ENCODE results near the gene EPB41L1. TPM values are rescaled to one million over a fixed set of nuclear protein-coding genes. Genes with fewer than 3 reads are reported as not detected.

EPB41L1 gene
- total RNA-seq, 1 experiment from 2014 or later = 8.6 TPM

DNA sequence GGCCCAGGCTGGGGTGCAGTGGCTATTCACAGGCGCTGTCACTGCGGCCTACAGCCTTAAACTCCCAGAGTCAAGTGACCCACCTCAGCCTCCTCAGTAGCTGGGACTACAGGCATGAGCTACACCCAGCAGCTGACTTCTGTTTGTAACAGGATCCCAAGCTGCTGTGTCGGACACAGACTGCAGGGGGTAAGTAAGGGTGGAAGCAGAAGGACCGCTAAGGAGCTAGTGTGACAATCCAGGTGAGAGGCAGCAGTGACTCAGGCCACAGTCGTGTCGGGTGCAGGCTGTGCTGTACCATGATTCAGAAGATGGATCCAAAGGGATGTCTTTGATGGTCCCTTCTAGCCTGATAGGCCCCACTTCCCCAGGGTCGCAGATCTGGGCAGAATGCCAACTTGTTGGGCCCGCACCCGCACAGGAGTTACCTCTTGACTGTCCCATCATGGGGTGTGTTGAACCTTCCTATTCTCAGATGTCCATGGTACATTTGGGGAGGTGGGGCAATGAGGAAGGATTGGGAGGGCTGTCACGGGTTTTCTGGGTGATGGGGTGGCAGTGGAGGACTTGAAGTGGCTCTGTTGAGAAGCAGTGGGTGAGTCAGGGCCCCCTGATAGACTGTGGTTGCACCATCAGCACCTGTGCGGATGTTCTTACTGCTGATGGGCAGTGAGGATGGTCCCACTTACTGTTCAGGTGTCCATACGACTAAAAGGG is 107.0 kb downstream of the EPB41L1 start:
- ChIA-PET POLR2A (no interaction called here), CTCF (interaction anchor here (0.6 kb wide), 1 partner anchor 287 kb away, joined by 3 read pairs; no protein-coding TSS in a partner anchor)
- Histone ChIP-seq H3K9me3 (ENCODE audit: control insufficient read depth, insufficient read depth, low read depth, low read length) (no peaks in the 10 kb centered on the region), H3K36me3 (ENCODE audit: control insufficient read depth, insufficient read depth, low read length) (no peaks in the 10 kb centered on the region), H3K4me3 (ENCODE audit: low read depth in 2 of 2, low read length in 2 of 2) (no peak overlapping the region), H3K4me1 (ENCODE audit: control insufficient read depth, insufficient read depth, low read length) (no peaks in the 10 kb centered on the region), H3K27me3 (ENCODE audit: control insufficient read depth, insufficient read depth, low read length) (no peaks in the 10 kb centered on the region), H3K27ac (ENCODE audit: low read length) (no peak overlapping the region)
- no peak for DNase-seq (ENCODE audit: low read depth, low spot score)
- no TSS peak for BruUV-seq (replicated peaks)
- intact Hi-C loops (cut with micrococcal nuclease; ENCODE audit: unreplicated experiment) = no loop called here
- no peak for TF ChIP-seq TCF7L2 (IDR thresholded peaks at IDR 0.05; ENCODE audit: low read depth, low read length)
- TF ChIP-seq, protein P1, sequence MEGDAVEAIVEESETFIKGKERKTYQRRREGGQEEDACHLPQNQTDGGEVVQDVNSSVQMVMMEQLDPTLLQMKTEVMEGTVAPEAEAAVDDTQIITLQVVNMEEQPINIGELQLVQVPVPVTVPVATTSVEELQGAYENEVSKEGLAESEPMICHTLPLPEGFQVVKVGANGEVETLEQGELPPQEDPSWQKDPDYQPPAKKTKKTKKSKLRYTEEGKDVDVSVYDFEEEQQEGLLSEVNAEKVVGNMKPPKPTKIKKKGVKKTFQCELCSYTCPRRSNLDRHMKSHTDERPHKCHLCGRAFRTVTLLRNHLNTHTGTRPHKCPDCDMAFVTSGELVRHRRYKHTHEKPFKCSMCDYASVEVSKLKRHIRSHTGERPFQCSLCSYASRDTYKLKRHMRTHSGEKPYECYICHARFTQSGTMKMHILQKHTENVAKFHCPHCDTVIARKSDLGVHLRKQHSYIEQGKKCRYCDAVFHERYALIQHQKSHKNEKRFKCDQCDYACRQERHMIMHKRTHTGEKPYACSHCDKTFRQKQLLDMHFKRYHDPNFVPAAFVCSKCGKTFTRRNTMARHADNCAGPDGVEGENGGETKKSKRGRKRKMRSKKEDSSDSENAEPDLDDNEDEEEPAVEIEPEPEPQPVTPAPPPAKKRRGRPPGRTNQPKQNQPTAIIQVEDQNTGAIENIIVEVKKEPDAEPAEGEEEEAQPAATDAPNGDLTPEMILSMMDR (IDR thresholded peaks at IDR 0.05) = no peak
- TF ChIP-seq POLR2AphosphoS5 (IDR thresholded peaks at IDR 0.05; ENCODE audit: low read depth, low read length) = no peak
- TF ChIP-seq SIN3A (IDR thresholded peaks at IDR 0.05; ENCODE audit: borderline replicate concordance, insufficient read depth, low read depth, low read length) = no peak
- TF ChIP-seq, protein P2, sequence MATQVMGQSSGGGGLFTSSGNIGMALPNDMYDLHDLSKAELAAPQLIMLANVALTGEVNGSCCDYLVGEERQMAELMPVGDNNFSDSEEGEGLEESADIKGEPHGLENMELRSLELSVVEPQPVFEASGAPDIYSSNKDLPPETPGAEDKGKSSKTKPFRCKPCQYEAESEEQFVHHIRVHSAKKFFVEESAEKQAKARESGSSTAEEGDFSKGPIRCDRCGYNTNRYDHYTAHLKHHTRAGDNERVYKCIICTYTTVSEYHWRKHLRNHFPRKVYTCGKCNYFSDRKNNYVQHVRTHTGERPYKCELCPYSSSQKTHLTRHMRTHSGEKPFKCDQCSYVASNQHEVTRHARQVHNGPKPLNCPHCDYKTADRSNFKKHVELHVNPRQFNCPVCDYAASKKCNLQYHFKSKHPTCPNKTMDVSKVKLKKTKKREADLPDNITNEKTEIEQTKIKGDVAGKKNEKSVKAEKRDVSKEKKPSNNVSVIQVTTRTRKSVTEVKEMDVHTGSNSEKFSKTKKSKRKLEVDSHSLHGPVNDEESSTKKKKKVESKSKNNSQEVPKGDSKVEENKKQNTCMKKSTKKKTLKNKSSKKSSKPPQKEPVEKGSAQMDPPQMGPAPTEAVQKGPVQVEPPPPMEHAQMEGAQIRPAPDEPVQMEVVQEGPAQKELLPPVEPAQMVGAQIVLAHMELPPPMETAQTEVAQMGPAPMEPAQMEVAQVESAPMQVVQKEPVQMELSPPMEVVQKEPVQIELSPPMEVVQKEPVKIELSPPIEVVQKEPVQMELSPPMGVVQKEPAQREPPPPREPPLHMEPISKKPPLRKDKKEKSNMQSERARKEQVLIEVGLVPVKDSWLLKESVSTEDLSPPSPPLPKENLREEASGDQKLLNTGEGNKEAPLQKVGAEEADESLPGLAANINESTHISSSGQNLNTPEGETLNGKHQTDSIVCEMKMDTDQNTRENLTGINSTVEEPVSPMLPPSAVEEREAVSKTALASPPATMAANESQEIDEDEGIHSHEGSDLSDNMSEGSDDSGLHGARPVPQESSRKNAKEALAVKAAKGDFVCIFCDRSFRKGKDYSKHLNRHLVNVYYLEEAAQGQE (IDR thresholded peaks at IDR 0.05; ENCODE audit: insufficient read depth in 1 of 2, low read depth in 2 of 2, low read length in 1 of 2) = no peak
- in situ Hi-C loops (cut with HindIII; ENCODE audit: low pct_unique_long_range_greater_than_20kb, low sequenced_read_pairs) = no loop called here
- ATAC-seq = no peak

DNA sequence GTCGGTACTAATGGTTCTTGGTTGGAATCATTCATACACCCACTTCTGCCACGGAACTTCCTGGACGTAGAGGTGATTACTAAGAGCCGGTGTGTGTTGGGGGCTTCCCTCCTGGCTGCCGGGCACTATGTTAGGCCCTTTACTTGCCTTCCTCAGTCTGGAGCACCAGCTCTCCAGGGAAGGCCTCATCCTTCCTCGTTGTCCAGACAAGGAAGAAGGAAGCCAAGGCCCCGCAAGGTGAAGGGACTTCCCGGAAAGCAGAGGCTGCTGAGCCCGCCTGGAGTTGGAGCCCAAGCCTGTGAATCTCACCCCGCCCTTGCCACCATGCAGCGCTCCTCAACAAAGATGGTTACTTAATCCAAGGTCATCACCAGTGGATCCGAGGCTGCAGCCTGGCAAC is 107.9 kb downstream of the EPB41L1 start:
- CTCF ChIA-PET = no interaction called here
- no peak for ATAC-seq
- POLR2A ChIA-PET = no interaction called here
- no peak overlapping the region for H3K4me3 ChIP-seq (ENCODE audit: low read depth in 2 of 2, low read length in 2 of 2)
- no peaks in the 10 kb centered on the region for H3K9me3 ChIP-seq (ENCODE audit: control insufficient read depth, insufficient read depth, low read depth, low read length)
- H3K4me1 ChIP-seq (ENCODE audit: control insufficient read depth, insufficient read depth, low read length) = no peaks in the 10 kb centered on the region
- TF ChIP-seq POLR2AphosphoS5 (IDR thresholded peaks at IDR 0.05; ENCODE audit: low read depth, low read length) = no peak
- TF ChIP-seq, protein P1 (IDR thresholded peaks at IDR 0.05) = no peak
- TF ChIP-seq TCF7L2 (IDR thresholded peaks at IDR 0.05; ENCODE audit: low read depth, low read length) = no peak
- TF ChIP-seq SIN3A (IDR thresholded peaks at IDR 0.05; ENCODE audit: borderline replicate concordance, insufficient read depth, low read depth, low read length) = no peak
- TF ChIP-seq, protein P2 (IDR thresholded peaks at IDR 0.05; ENCODE audit: insufficient read depth in 1 of 2, low read depth in 2 of 2, low read length in 1 of 2) = no peak
- no peak for DNase-seq (ENCODE audit: low read depth, low spot score)
- H3K36me3 ChIP-seq (ENCODE audit: control insufficient read depth, insufficient read depth, low read length) = no peaks in the 10 kb centered on the region
- intact Hi-C loops (cut with micrococcal nuclease; ENCODE audit: unreplicated experiment) = no loop called here
- H3K27ac ChIP-seq (ENCODE audit: low read length) = no peak overlapping the region
- no TSS peak for BruUV-seq (replicated peaks)
- in situ Hi-C loops (cut with HindIII; ENCODE audit: low pct_unique_long_range_greater_than_20kb, low sequenced_read_pairs) = no loop called here
- no peaks in the 10 kb centered on the region for H3K27me3 ChIP-seq (ENCODE audit: control insufficient read depth, insufficient read depth, low read length)

Measured in Panc1 (cell line).